Vagina (tissue), 2 donors: Measurements from ENCODE around the gene KICS2.

Experiments
- CTCF ChIP-seq, 3 experiments: fragments of 450-650 bp in 2 of 3; fragments of 200-600 bp in 1 of 3; sonication (generic) in 1 of 3; IDR thresholded peaks; one replicate each; pipeline ENCODE4 v1.5.1; 2017 to 2019; ENCODE audit warnings: antibody characterized with exemption in 3 of 3, mild to moderate bottlenecking in 2 of 3, moderate library complexity in 2 of 3
- POLR2A ChIP-seq, 2 donors: fragments of 450-650 bp; IDR thresholded peaks; one replicate each; pipeline ENCODE4 v1.6.1; 2017; ENCODE audit warnings: antibody characterized with exemption in 2 of 2, mild to moderate bottlenecking in 2 of 2, moderate library complexity in 2 of 2
- POLR2AphosphoS5 ChIP-seq, 2 donors: sonication (generic); formaldehyde crosslinking; IDR thresholded peaks; one replicate each; pipeline ENCODE4 v1.9.0; 2017; ENCODE audit warnings: antibody characterized with exemption in 2 of 2, mild to moderate bottlenecking in 2 of 2, low read depth in 1 of 2; ENCODE audit not compliant: insufficient read depth in 1 of 2

- TF ChIP-seq POLR2AphosphoS5 (IDR thresholded peaks at IDR 0.05; ENCODE audit: insufficient read depth in 1 of 2, low read depth in 1 of 2) (no peak), CTCF (IDR thresholded peaks at IDR 0.05) (no peak), POLR2A (IDR thresholded peaks at IDR 0.05) (no peak)
Observed at GRCh38 chr12:64184216-64184615, 37.9 kb downstream of the KICS2 start.
